Suprapubic skin (tissue), 4 donors: ENCODE results near the gene SNX15. TPM values are rescaled to one million over a fixed set of nuclear protein-coding genes. Genes with fewer than 3 reads are reported as not detected.

Experiments used
- DNase-seq, 2 donors: peaks; one replicate each; pipeline ENCODE4 v3.0.0-alpha.2; 2019; ENCODE audit warnings: low spot score in 2 of 2
- H3K27ac ChIP-seq: fragments of 200-600 bp; sonication (generic); one replicate; pipeline ENCODE4 v1.5.1; 2019
- H3K27me3 ChIP-seq: fragments of 200-600 bp; sonication (generic); one replicate; pipeline ENCODE4 v1.5.1; 2019
- H3K36me3 ChIP-seq: fragments of 200-600 bp; sonication (generic); one replicate; pipeline ENCODE4 v1.5.1; 2019
- H3K4me1 ChIP-seq: fragments of 200-600 bp; sonication (generic); one replicate; pipeline ENCODE4 v1.5.1; 2019
- H3K4me3 ChIP-seq: fragments of 200-600 bp; sonication (generic); one replicate; pipeline ENCODE4 v1.5.1; 2019; ENCODE audit warnings: mild to moderate bottlenecking
- H3K9me3 ChIP-seq: fragments of 200-600 bp; sonication (generic); one replicate; pipeline ENCODE4 v1.5.1; 2019
- CTCF ChIP-seq, 2 donors: fragments of 200-600 bp in 1 of 2; fragments of 450-650 bp in 1 of 2; sonication (generic) in 1 of 2; IDR thresholded peaks; one replicate each; pipeline ENCODE4 v1.5.1; 2016 to 2019; ENCODE audit warnings: antibody characterized with exemption in 2 of 2, mild to moderate bottlenecking in 1 of 2, moderate library complexity in 1 of 2
- EP300 ChIP-seq: sonication (generic); formaldehyde crosslinking; IDR thresholded peaks from one replicate; pipeline ENCODE4 v1.6.1; 2017; ENCODE audit warnings: antibody characterized with exemption
- POLR2A ChIP-seq, 2 donors: fragments of 450-650 bp; IDR thresholded peaks; one replicate each; pipeline ENCODE4 v1.6.1; 2017; ENCODE audit warnings: antibody characterized with exemption in 2 of 2, mild to moderate bottlenecking in 2 of 2, moderate library complexity in 2 of 2
- POLR2AphosphoS5 ChIP-seq, 3 donors: sonication (generic); formaldehyde crosslinking; IDR thresholded peaks; one replicate each; pipeline ENCODE4 v1.6.1; 2017; ENCODE audit warnings: antibody characterized with exemption in 3 of 3
- WGBS: methylation state at CpG from one replicate; pipeline ENCODE4 v1.1.5; 2018; 5-methylcytosine and 5-hydroxymethylcytosine counted together
- total RNA-seq, 4 donors: library from RNA; depleted of rRNA; stranded (reverse); fragments of >200 nt; gene quantifications; one replicate each; pipeline ENCODE4 v1.1.0, GENCODE V29; 2016

Gene SNX15
- total RNA-seq, 4 donors from 2014 or later: 12.1 to 30.9 (median 24.2) TPM

GRCh38 chr11:65051398-65051858, 24.2 kb downstream of the SNX15 start:
- WGBS: 88% methylated on average over 9 of the region's 9 CpGs
- H3K27ac ChIP-seq: no peak overlapping the region
- TF ChIP-seq POLR2A (IDR thresholded peaks at IDR 0.05) (no peak), CTCF (IDR thresholded peaks at IDR 0.05) (no peak), EP300 (no peak), POLR2AphosphoS5 (IDR thresholded peaks at IDR 0.05) (no peak)
- DNase-seq: no peak
- H3K27me3 ChIP-seq: no peaks in the 10 kb centered on the region
- no peaks in the 10 kb centered on the region for H3K9me3 ChIP-seq
- H3K36me3 ChIP-seq: no peaks in the 10 kb centered on the region
- H3K4me1 ChIP-seq: peaks cover 17% of the 10 kb centered on the region
- H3K4me3 ChIP-seq: no peak overlapping the region

GRCh38 chr11:65053827-65054508, 26.7 kb downstream of the SNX15 start:
- no peak for DNase-seq
- H3K9me3 ChIP-seq: no peaks in the 10 kb centered on the region
- WGBS: 52% methylated on average over 8 of the region's 8 CpGs
- H3K4me3 ChIP-seq: no peak overlapping the region
- H3K27ac ChIP-seq: no peak overlapping the region
- H3K4me1 ChIP-seq: no peaks in the 10 kb centered on the region
- no peaks in the 10 kb centered on the region for H3K27me3 ChIP-seq
- TF ChIP-seq EP300 (no peak), CTCF (IDR thresholded peaks at IDR 0.05) (no peak), POLR2A (IDR thresholded peaks at IDR 0.05) (no peak), POLR2AphosphoS5 (IDR thresholded peaks at IDR 0.05) (no peak)
- H3K36me3 ChIP-seq: no peaks in the 10 kb centered on the region

GRCh38 chr11:65055538-65055937, 28.3 kb downstream of the SNX15 start:
- TF ChIP-seq POLR2AphosphoS5 (IDR thresholded peaks at IDR 0.05) (no peak), EP300 (no peak), POLR2A (IDR thresholded peaks at IDR 0.05) (no peak), CTCF (IDR thresholded peaks at IDR 0.05) (no peak)
- no peaks in the 10 kb centered on the region for H3K36me3 ChIP-seq
- H3K4me1 ChIP-seq: no peaks in the 10 kb centered on the region
- no peak overlapping the region for H3K27ac ChIP-seq
- H3K9me3 ChIP-seq: no peaks in the 10 kb centered on the region
- 84% methylated on average over 1 of the region's 1 CpG for WGBS
- H3K4me3 ChIP-seq: no peak overlapping the region
- no peaks in the 10 kb centered on the region for H3K27me3 ChIP-seq
- DNase-seq: no peak

- no peaks in the 10 kb centered on the region for H3K9me3 ChIP-seq
- DNase-seq: no peak
- TF ChIP-seq POLR2A (IDR thresholded peaks at IDR 0.05) (no peak), CTCF (IDR thresholded peaks at IDR 0.05) (no peak), POLR2AphosphoS5 (IDR thresholded peaks at IDR 0.05) (no peak)
- 89% methylated on average over 6 of the region's 6 CpGs for WGBS
- no peak overlapping the region for H3K4me3 ChIP-seq
- H3K27ac ChIP-seq: no peak overlapping the region
- no peaks in the 10 kb centered on the region for H3K4me1 ChIP-seq
- no peaks in the 10 kb centered on the region for H3K36me3 ChIP-seq
- H3K27me3 ChIP-seq: no peaks in the 10 kb centered on the region
Measured at GRCh38 chr11:65056999-65057398, 29.8 kb downstream of the SNX15 start.

GRCh38 chr11:65057526-65057925, 30.3 kb downstream of the SNX15 start:
- no peaks in the 10 kb centered on the region for H3K4me1 ChIP-seq
- no peaks in the 10 kb centered on the region for H3K27me3 ChIP-seq
- H3K4me3 ChIP-seq: no peak overlapping the region
- H3K9me3 ChIP-seq: no peaks in the 10 kb centered on the region
- no peak for TF ChIP-seq EP300
- TF ChIP-seq POLR2AphosphoS5 (IDR thresholded peaks at IDR 0.05): no peak
- no peak for TF ChIP-seq POLR2A (IDR thresholded peaks at IDR 0.05)
- TF ChIP-seq CTCF (IDR thresholded peaks at IDR 0.05): no peak
- no peaks in the 10 kb centered on the region for H3K36me3 ChIP-seq
- 93% methylated on average over 7 of the region's 7 CpGs for WGBS
- DNase-seq: no peak
- no peak overlapping the region for H3K27ac ChIP-seq
